RWPE2 (cell line): Measurements from ENCODE around the gene SIPA1L3.

Experiments
- ATAC-seq: fragments of 200-7000 bp; cut with Tn5 transposase; 3 replicates; pipeline ENCODE4 v1.9.1; 2021; ENCODE audit warnings: low read depth
- DNase-seq: peaks from one replicate; pipeline ENCODE4 v3.0.0-alpha.2; 2020; ENCODE audit warnings: low spot score
- H3K27ac ChIP-seq: fragments of 450-650 bp; 2 replicates; pipeline ENCODE4 v1.5.1; 2017; ENCODE audit warnings: mild to moderate bottlenecking; ENCODE audit not compliant: poor library complexity, severe bottlenecking
- H3K27me3 ChIP-seq: fragments of 250-450 bp; sonication (Bioruptor Pico); 2 replicates; pipeline ENCODE4 v1.5.1; 2021; ENCODE audit warnings: mild to moderate bottlenecking, moderate library complexity; ENCODE audit not compliant: insufficient read depth, poor library complexity, severe bottlenecking
- H3K36me3 ChIP-seq: fragments of 250-450 bp; sonication (Bioruptor Pico); 2 replicates; pipeline ENCODE4 v1.5.1; 2020; ENCODE audit warnings: low read depth, mild to moderate bottlenecking, moderate library complexity
- H3K4me1 ChIP-seq: fragments of 250-450 bp; sonication (Bioruptor Pico); 2 replicates; pipeline ENCODE4 v1.5.1; 2021; ENCODE audit warnings: mild to moderate bottlenecking, moderate library complexity; ENCODE audit not compliant: insufficient read depth, poor library complexity, severe bottlenecking
- H3K4me3 ChIP-seq: fragments of 250-450 bp; sonication (Bioruptor Pico); 2 replicates; pipeline ENCODE4 v1.5.1; 2021; ENCODE audit warnings: mild to moderate bottlenecking, moderate library complexity; ENCODE audit not compliant: severe bottlenecking
- H3K9me3 ChIP-seq: fragments of 250-450 bp; sonication (Bioruptor Pico); 2 replicates; pipeline ENCODE4 v1.5.1; 2021; ENCODE audit warnings: mild to moderate bottlenecking, moderate library complexity; ENCODE audit not compliant: severe bottlenecking
- TF ChIP-seq, protein P1 (sequence below): fragments of 450-650 bp; IDR thresholded peaks from one replicate; pipeline ENCODE4 v1.5.1; 2017; ENCODE audit warnings: mild to moderate bottlenecking, moderate library complexity; ENCODE audit not compliant: poor library complexity, severe bottlenecking

The SIPA1L3 gene

DNA sequence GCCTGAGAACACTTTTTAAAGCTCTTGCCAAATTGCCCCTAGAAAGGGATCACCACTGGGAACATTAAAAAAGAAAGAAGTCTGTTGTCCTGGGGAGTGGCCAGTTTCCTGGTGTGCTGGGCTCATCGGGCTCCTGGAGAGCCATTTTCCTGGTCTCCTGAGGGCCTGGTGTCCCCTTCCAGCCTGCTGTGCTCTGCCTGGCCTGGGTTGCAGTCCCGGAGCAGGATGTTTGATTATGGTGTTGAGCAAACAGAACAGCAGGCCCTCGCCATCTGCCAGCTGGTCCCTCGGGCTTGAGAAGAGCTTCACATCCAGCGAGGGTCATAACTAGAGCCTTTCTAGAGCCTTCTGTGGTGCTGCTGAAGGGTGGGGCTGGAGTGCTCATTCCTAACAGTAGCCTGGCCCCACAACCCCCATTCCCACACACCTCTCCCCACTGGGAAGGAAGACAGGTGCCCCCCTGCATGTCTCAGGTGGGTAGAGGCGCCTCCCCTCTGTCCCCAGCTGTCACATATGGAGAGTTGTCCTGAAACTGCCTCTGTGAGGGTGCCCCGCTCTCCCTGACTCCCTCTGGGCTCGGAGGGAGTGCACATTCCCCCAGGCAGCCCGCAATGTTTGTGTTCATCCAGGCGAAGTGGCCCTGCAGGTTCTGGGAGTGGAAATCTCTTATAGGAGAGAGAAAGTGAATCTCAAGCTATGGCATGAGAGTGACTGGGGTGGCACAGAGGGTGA lies 151.1 kb downstream of the SIPA1L3 start:
- Histone ChIP-seq H3K4me3 (no peak overlapping the region), H3K36me3 (no peaks in the 10 kb centered on the region), H3K9me3 (no peaks in the 10 kb centered on the region), H3K27ac (peak overlapping the region; percentile 27), H3K27me3 (no peaks in the 10 kb centered on the region), H3K4me1 (peaks cover 21% of the 10 kb centered on the region)
- TF ChIP-seq, protein P1, sequence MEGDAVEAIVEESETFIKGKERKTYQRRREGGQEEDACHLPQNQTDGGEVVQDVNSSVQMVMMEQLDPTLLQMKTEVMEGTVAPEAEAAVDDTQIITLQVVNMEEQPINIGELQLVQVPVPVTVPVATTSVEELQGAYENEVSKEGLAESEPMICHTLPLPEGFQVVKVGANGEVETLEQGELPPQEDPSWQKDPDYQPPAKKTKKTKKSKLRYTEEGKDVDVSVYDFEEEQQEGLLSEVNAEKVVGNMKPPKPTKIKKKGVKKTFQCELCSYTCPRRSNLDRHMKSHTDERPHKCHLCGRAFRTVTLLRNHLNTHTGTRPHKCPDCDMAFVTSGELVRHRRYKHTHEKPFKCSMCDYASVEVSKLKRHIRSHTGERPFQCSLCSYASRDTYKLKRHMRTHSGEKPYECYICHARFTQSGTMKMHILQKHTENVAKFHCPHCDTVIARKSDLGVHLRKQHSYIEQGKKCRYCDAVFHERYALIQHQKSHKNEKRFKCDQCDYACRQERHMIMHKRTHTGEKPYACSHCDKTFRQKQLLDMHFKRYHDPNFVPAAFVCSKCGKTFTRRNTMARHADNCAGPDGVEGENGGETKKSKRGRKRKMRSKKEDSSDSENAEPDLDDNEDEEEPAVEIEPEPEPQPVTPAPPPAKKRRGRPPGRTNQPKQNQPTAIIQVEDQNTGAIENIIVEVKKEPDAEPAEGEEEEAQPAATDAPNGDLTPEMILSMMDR: no peak
- DNase-seq: no peak
- ATAC-seq: no peak

DNA sequence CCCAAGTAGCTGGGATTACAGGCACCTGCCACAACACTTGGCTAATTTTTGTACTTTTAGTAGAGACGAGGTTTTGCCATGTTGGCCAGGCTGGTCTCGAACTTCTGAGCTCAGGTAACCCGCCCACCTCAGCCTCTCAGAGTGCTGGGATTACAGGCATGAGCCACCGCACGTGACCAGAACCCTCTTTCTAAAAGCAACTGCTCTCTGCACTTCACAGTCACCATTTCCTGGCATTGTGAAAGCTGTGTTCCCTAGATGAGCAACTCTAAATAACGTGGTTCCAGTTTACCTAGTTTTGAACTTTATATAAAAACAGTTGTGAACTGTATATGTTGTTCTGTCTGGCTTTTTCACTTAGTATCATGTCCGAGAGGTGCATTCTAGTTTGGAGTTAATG lies 152.9 kb downstream of the SIPA1L3 start:
- no peak overlapping the region for H3K4me3 ChIP-seq
- DNase-seq: no peak
- peak; percentile 31; the same call in 1 of the 3 replicates for ATAC-seq
- H3K27ac ChIP-seq: peak overlapping the region; percentile 57
- H3K27me3 ChIP-seq: no peaks in the 10 kb centered on the region
- TF ChIP-seq, protein P1: no peak
- H3K4me1 ChIP-seq: peaks cover 21% of the 10 kb centered on the region
- H3K36me3 ChIP-seq: peaks cover 3% of the 10 kb centered on the region; the same call in 1 of the 2 replicates
- H3K9me3 ChIP-seq: no peaks in the 10 kb centered on the region

DNA sequence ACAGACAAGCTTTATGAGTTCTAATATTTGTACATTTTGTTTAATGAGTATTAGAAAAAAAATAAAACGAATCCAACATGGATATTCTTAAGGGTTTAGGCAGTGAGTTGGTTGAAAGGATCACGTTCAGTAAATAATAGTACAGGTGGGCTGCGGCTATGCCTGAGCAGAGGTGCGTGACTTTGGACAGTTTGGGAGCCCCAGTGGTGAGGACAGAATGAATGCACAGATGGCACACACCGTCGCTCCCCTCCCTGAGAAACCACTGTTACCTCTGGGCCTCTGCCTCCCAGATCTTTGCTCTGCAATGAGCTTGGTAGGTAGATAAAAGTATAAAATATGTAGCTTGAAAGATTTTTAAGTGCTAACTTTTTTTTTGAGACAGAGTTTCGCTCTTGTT lies 153.3 kb downstream of the SIPA1L3 start:
- TF ChIP-seq, protein P1: no peak
- peaks cover 3% of the 10 kb centered on the region; the same call in 1 of the 2 replicates for H3K36me3 ChIP-seq
- H3K4me1 ChIP-seq: peaks cover 21% of the 10 kb centered on the region
- no peaks in the 10 kb centered on the region for H3K9me3 ChIP-seq
- DNase-seq: no peak
- no peak for ATAC-seq
- no peaks in the 10 kb centered on the region for H3K27me3 ChIP-seq
- H3K27ac ChIP-seq: peak overlapping the region; percentile 57
- no peak overlapping the region for H3K4me3 ChIP-seq

DNA sequence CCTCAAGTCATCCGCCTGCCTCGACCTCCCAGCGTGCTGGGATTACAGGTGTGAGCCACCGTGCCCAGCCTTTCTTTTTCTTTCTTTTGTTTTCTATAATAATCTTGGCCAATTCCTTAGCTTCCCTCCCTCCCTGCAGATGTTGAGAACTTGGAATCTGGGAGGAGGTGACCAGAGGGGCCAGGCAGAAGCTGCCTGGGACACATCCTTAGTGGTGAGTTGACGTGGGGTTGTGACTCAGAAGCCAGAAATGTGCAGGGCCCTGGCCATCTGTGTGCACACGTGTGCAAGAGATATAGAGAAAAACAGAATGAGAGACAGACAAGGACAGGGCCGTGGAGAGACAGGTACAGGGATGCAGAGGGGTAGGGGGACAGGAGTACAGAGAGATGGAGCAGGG lies 154.3 kb downstream of the SIPA1L3 start:
- H3K4me3 ChIP-seq: no peak overlapping the region
- peaks cover 21% of the 10 kb centered on the region for H3K4me1 ChIP-seq
- no peak for DNase-seq
- TF ChIP-seq, protein P1: no peak
- H3K27me3 ChIP-seq: no peaks in the 10 kb centered on the region
- peak; percentile 75 for ATAC-seq
- H3K9me3 ChIP-seq: no peaks in the 10 kb centered on the region
- H3K36me3 ChIP-seq: peaks cover 3% of the 10 kb centered on the region; the same call in 1 of the 2 replicates
- H3K27ac ChIP-seq: peak overlapping the region; percentile 57
